CD14-positive monocyte (primary cell): ENCODE results near the gene NFYB. TPM values are rescaled to one million over a fixed set of nuclear protein-coding genes. Genes with fewer than 3 reads are reported as not detected.

Experiments
- DNase-seq, 3 donors: peaks; one replicate each; pipeline ENCODE4 v3.0.0-alpha.2; 2011 to 2022
- H2AFZ ChIP-seq: 2 replicates; pipeline ENCODE4 v1.6.0; 2012; ENCODE audit warnings: mild to moderate bottlenecking, low read depth, low read length, inconsistent platforms; ENCODE audit not compliant: insufficient read depth, poor library complexity, severe bottlenecking
- H3K27ac ChIP-seq, 2 donors: 1 replicate in 1 of 2; 2 replicates in 1 of 2; pipeline ENCODE4 v1.5.1; 2012 to 2013; ENCODE audit warnings: low read length in 2 of 2, control low read depth in 1 of 2, inconsistent platforms in 1 of 2, low read depth in 1 of 2, mild to moderate bottlenecking in 1 of 2
- H3K27me3 ChIP-seq, 2 donors: one replicate each; pipeline versions ENCODE4 v1.6.0 to v1.6.1; 2011 to 2013; ENCODE audit warnings: low read length in 2 of 2; ENCODE audit not compliant: control insufficient read depth in 2 of 2, insufficient read depth in 2 of 2
- H3K36me3 ChIP-seq, 2 donors: replicated peaks in 1 of 2; 1 replicate in 1 of 2; 2 replicates in 1 of 2; pipeline versions ENCODE4 v1.5.1 to v1.6.1; 2012 to 2013; ENCODE audit warnings: low read length in 2 of 2, control low read depth in 1 of 2, inconsistent platforms in 1 of 2, mild to moderate bottlenecking in 1 of 2; ENCODE audit not compliant: insufficient read depth in 2 of 2, control insufficient read depth in 1 of 2
- H3K4me1 ChIP-seq, 2 donors: 1 replicate in 1 of 2; 2 replicates in 1 of 2; pipeline versions ENCODE4 v1.5.1 to v1.6.1; 2012 to 2013; ENCODE audit warnings: low read length in 2 of 2, control low read depth in 1 of 2, inconsistent platforms in 1 of 2, mild to moderate bottlenecking in 1 of 2, moderate library complexity in 1 of 2; ENCODE audit not compliant: insufficient read depth in 2 of 2, control insufficient read depth in 1 of 2
- H3K4me2 ChIP-seq: replicated peaks from 2 replicates; pipeline ENCODE3; 2012; ENCODE audit warnings: low read length, moderate library complexity, mild to moderate bottlenecking; ENCODE audit not compliant: poor library complexity, severe bottlenecking; ENCODE audit errors: extremely low read depth
- H3K4me3 ChIP-seq, 3 experiments: fragments of 200-600 bp in 1 of 3; sonication (generic) in 1 of 3; replicated peaks in 1 of 3; 1 replicate in 2 of 3; 2 replicates in 1 of 3; pipeline ENCODE4 v1.5.1; 2011 to 2013; ENCODE audit warnings: low read length in 3 of 3, mild to moderate bottlenecking in 3 of 3, control low read depth in 2 of 3, low read depth in 2 of 3, inconsistent platforms in 1 of 3, moderate library complexity in 1 of 3
- H3K79me2 ChIP-seq: 2 replicates; pipeline ENCODE4 v1.6.0; 2012; ENCODE audit warnings: mild to moderate bottlenecking, control low read depth, inconsistent platforms, low read length, moderate library complexity; ENCODE audit not compliant: insufficient read depth
- H3K9ac ChIP-seq: 2 replicates; pipeline ENCODE4 v1.6.0; 2017; ENCODE audit warnings: low read length, mild to moderate bottlenecking; ENCODE audit not compliant: insufficient read depth, poor library complexity, severe bottlenecking
- H3K9me3 ChIP-seq, 2 donors: replicated peaks in 1 of 2; 1 replicate in 1 of 2; 2 replicates in 1 of 2; pipeline versions ENCODE4 v1.5.1 to v1.6.1; 2012 to 2013; ENCODE audit warnings: low read length in 2 of 2, control low read depth in 1 of 2; ENCODE audit not compliant: control insufficient read depth in 1 of 2, insufficient read depth in 1 of 2
- H4K20me1 ChIP-seq: 2 replicates; pipeline ENCODE4 v1.6.0; 2012; ENCODE audit warnings: mild to moderate bottlenecking, low read length, control low read depth, moderate library complexity; ENCODE audit not compliant: insufficient read depth
- H3K27ac Mint-ChIP-seq, 7 donors: one replicate each; pipeline ENCODE4 v1.8.0; 2020; ENCODE audit warnings: mild to moderate bottlenecking in 7 of 7, mixed read lengths in 7 of 7, moderate library complexity in 6 of 7, inconsistent platforms in 2 of 7
- H3K27me3 Mint-ChIP-seq, 3 donors: one replicate each; pipeline ENCODE4 v1.8.0; 2021 to 2022; ENCODE audit warnings: low read depth in 3 of 3, mild to moderate bottlenecking in 3 of 3, mixed read lengths in 3 of 3, moderate library complexity in 3 of 3, inconsistent platforms in 1 of 3
- H3K36me3 Mint-ChIP-seq, 2 donors: one replicate each; pipeline ENCODE4 v1.8.0; 2020; ENCODE audit warnings: mixed read lengths in 2 of 2, inconsistent platforms in 1 of 2, mild to moderate bottlenecking in 1 of 2
- H3K4me1 Mint-ChIP-seq: one replicate; pipeline ENCODE4 v1.8.0; 2020; ENCODE audit warnings: mild to moderate bottlenecking, mixed read lengths
- H3K4me3 Mint-ChIP-seq, 2 donors: one replicate each; pipeline ENCODE4 v1.8.0; 2020; ENCODE audit warnings: mild to moderate bottlenecking in 2 of 2, mixed read lengths in 2 of 2, moderate library complexity in 1 of 2
- H3K9me3 Mint-ChIP-seq, 7 donors: one replicate each; pipeline ENCODE4 v1.8.0; 2020 to 2022; ENCODE audit warnings: mixed read lengths in 7 of 7, mild to moderate bottlenecking in 6 of 7, moderate library complexity in 6 of 7, inconsistent platforms in 2 of 7
- CTCF ChIP-seq: fragments of 200-600 bp; IDR thresholded peaks from one replicate; pipeline ENCODE4 v1.8.0; 2022; ENCODE audit warnings: antibody characterized with exemption, mild to moderate bottlenecking
- WGBS: methylation state at CpG from one replicate; pipeline ENCODE4 v1.1.5; 2013; ENCODE audit warnings: missing lambda C conversion rate; ENCODE audit not compliant: insufficient coverage; 5-methylcytosine and 5-hydroxymethylcytosine counted together
- intact Hi-C, 2 donors: fragments of 100-400 bp; cut with micrococcal nuclease; formaldehyde crosslinking; loops; one replicate each; pipeline versions ENCODE4 v1.15.0 to v1.15.1; 2023
- polyA plus RNA-seq, 3 donors: library from polyadenylated mRNA; depleted of rRNA in 1 of 3; unstranded in 2 of 3; stranded (reverse) in 1 of 3; fragments of 300-500 nt in 2 of 3; fragments of >200 nt in 1 of 3; fragmentation: Illumina TruSeq in 2 of 3; gene quantifications; 1 replicate in 2 of 3; 2 replicates in 1 of 3; pipeline ENCODE4 v1.2.3, GENCODE V29; 2012 to 2021

The NFYB gene
- polyA plus RNA-seq, 3 donors: 11.6 to 14.6 (median 12.3) TPM

- DNase-seq: peak; percentile 54 to 65 (median 61)
- Histone ChIP-seq H2AFZ (no peak overlapping the region), H3K4me2 (no peak overlapping the region)
Measured at GRCh38 chr12:104108755-104109445, 29.1 kb downstream of the NFYB start.

GRCh38 chr12:104106965-104107364 lies 31.0 kb downstream of the NFYB start:
- no peak for TF ChIP-seq CTCF
- no peaks in the 10 kb centered on the region for H3K9me3 ChIP-seq
- no peak overlapping the region for H3K4me3 ChIP-seq
- no peak overlapping the region for H3K4me3 Mint-ChIP-seq
- H3K27ac ChIP-seq: no peak overlapping the region
- H3K4me1 Mint-ChIP-seq: peaks cover 10% of the 10 kb centered on the region
- no peaks in the 10 kb centered on the region for H3K9me3 Mint-ChIP-seq
- H3K36me3 Mint-ChIP-seq: peaks cover 25 to 32% of the 10 kb centered on the region in 2 donors
- H3K4me1 ChIP-seq: no peaks in the 10 kb centered on the region
- H4K20me1 ChIP-seq: peaks cover 3% of the 10 kb centered on the region
- no peaks in the 10 kb centered on the region for H3K27me3 ChIP-seq
- H3K27ac Mint-ChIP-seq: no peak overlapping the region
- H3K27me3 Mint-ChIP-seq: no peaks in the 10 kb centered on the region
- peaks cover 17 to 44% of the 10 kb centered on the region in 2 donors for H3K36me3 ChIP-seq
- no peak overlapping the region for H3K4me2 ChIP-seq
- no peak for DNase-seq
- no peak overlapping the region for H3K9ac ChIP-seq
- WGBS: 54% methylated on average over 2 of the region's 2 CpGs
- H2AFZ ChIP-seq: no peak overlapping the region
- intact Hi-C loops: loop anchor here in 1 of 2 donors (5.0 to 10.0 kb wide), 2 partner anchors 45 to 222 kb away; partner anchors contain the start of gene HCFC2
- no peaks in the 10 kb centered on the region for H3K79me2 ChIP-seq

More at GRCh38 chr12:104108755-104109445, 29.1 kb downstream of the NFYB start:
- H3K4me3 Mint-ChIP-seq: no peak overlapping the region
- Histone ChIP-seq H3K27me3 (no peaks in the 10 kb centered on the region), H4K20me1 (peaks cover 3% of the 10 kb centered on the region), H3K27ac (no peak overlapping the region), H3K79me2 (no peaks in the 10 kb centered on the region), H3K4me1 (no peaks in the 10 kb centered on the region), H3K9me3 (no peaks in the 10 kb centered on the region), H3K9ac (no peak overlapping the region), H3K36me3 (peaks cover 2 to 29% of the 10 kb centered on the region in 2 donors), H3K4me3 (no peak overlapping the region)
- H3K27ac Mint-ChIP-seq: no peak overlapping the region
- no CpG with 5 or more reads among the region's 6 CpGs for WGBS
- intact Hi-C loops: loop anchor here in 1 of 2 donors (5.0 to 10.0 kb wide), 2 partner anchors 47 to 224 kb away; partner anchors contain the start of gene HCFC2
- peak; percentile 93 for TF ChIP-seq CTCF
- H3K4me1 Mint-ChIP-seq: peaks cover 10% of the 10 kb centered on the region
- peaks cover 0 to 4% (median 0%) of the 10 kb centered on the region in 7 donors for H3K9me3 Mint-ChIP-seq
- peaks cover 12 to 26% of the 10 kb centered on the region in 2 donors for H3K36me3 Mint-ChIP-seq
- H3K27me3 Mint-ChIP-seq: no peaks in the 10 kb centered on the region
